ENCODE measurements around the gene PDE7B. TPM values are rescaled to one million over a fixed set of nuclear protein-coding genes. Genes with fewer than 3 reads are reported as not detected.

PDE7B gene
- total RNA-seq, 4 donors from 2014 or later: 2.9 to 23.6 (median 5.2) TPM

- Histone ChIP-seq H3K4me1 (no peaks in the 10 kb centered on the region), H3K36me3 (peaks cover 0 to 11% of the 10 kb centered on the region in 2 donors), H3K27ac (no peak overlapping the region), H3K9me3 (no peaks in the 10 kb centered on the region), H3K4me3 (no peak overlapping the region), H3K27me3 (no peaks in the 10 kb centered on the region)
- 91 to 94% methylated on average over 3 to 5 of the region's 5 CpGs for WGBS, 2 donors (ENCODE audit: low coverage in 1 of 2)
- TF ChIP-seq POLR2AphosphoS5 (IDR thresholded peaks at IDR 0.05): no peak
- TF ChIP-seq CTCF (IDR thresholded peaks at IDR 0.05): no peak
- no peak for ATAC-seq
Observed at GRCh38 chr6:136148523-136148922, 297.0 kb downstream of the PDE7B start.

- 90% methylated on average over 2 of the region's 2 CpGs for WGBS, 2 donors (ENCODE audit: low coverage in 1 of 2)
- Histone ChIP-seq H3K36me3 (peaks cover 0 to 17% of the 10 kb centered on the region in 2 donors), H3K27me3 (no peaks in the 10 kb centered on the region), H3K4me1 (no peaks in the 10 kb centered on the region), H3K4me3 (no peak overlapping the region), H3K27ac (no peak overlapping the region), H3K9me3 (no peaks in the 10 kb centered on the region)
- no peak for TF ChIP-seq POLR2AphosphoS5 (IDR thresholded peaks at IDR 0.05)
- TF ChIP-seq POLR2A (IDR thresholded peaks at IDR 0.05): no peak
- no peak for TF ChIP-seq CTCF (IDR thresholded peaks at IDR 0.05)
- no peak for TF ChIP-seq EP300 (IDR thresholded peaks at IDR 0.05)
- ATAC-seq: no peak
Observed at GRCh38 chr6:136149311-136149710, 297.8 kb downstream of the PDE7B start.

- H3K36me3 ChIP-seq: peaks cover 0 to 25% of the 10 kb centered on the region in 2 donors
- no peak overlapping the region for H3K4me3 ChIP-seq
- no peaks in the 10 kb centered on the region for H3K27me3 ChIP-seq
- no peak overlapping the region for H3K27ac ChIP-seq
- H3K9me3 ChIP-seq: no peaks in the 10 kb centered on the region
- WGBS, 2 donors (ENCODE audit: low coverage in 1 of 2): 93 to 95% methylated on average over 1 of the region's 1 CpG
- ATAC-seq: no peak
- H3K4me1 ChIP-seq: no peaks in the 10 kb centered on the region
- TF ChIP-seq EP300 (IDR thresholded peaks at IDR 0.05) (no peak), POLR2A (IDR thresholded peaks at IDR 0.05) (no peak), POLR2AphosphoS5 (IDR thresholded peaks at IDR 0.05) (no peak), CTCF (IDR thresholded peaks at IDR 0.05) (no peak)
Observed at GRCh38 chr6:136150961-136151360, 299.5 kb downstream of the PDE7B start.

- Histone ChIP-seq H3K27me3 (no peaks in the 10 kb centered on the region), H3K27ac (no peak overlapping the region), H3K4me3 (no peak overlapping the region), H3K36me3 (peaks cover 0 to 34% of the 10 kb centered on the region in 2 donors), H3K9me3 (no peaks in the 10 kb centered on the region), H3K4me1 (peaks cover 0 to 10% (median 0%) of the 10 kb centered on the region in 3 donors)
- TF ChIP-seq POLR2AphosphoS5 (IDR thresholded peaks at IDR 0.05): no peak
- no peak for TF ChIP-seq CTCF (IDR thresholded peaks at IDR 0.05)
- TF ChIP-seq EP300 (IDR thresholded peaks at IDR 0.05): no peak
- no peak for TF ChIP-seq POLR2A (IDR thresholded peaks at IDR 0.05)
- WGBS, 2 donors (ENCODE audit: low coverage in 1 of 2): 66 to 89% methylated on average over 3 to 7 of the region's 7 CpGs
- ATAC-seq: no peak
Observed at GRCh38 chr6:136153707-136154375, 302.3 kb downstream of the PDE7B start.

GRCh38 chr6:136155191-136155590 is 303.7 kb downstream of the PDE7B start:
- Histone ChIP-seq H3K27ac (no peak overlapping the region), H3K36me3 (peaks cover 0 to 29% of the 10 kb centered on the region in 2 donors), H3K27me3 (no peaks in the 10 kb centered on the region), H3K9me3 (no peaks in the 10 kb centered on the region), H3K4me1 (peaks cover 0 to 10% (median 0%) of the 10 kb centered on the region in 3 donors), H3K4me3 (no peak overlapping the region)
- ATAC-seq: no peak
- TF ChIP-seq POLR2A (IDR thresholded peaks at IDR 0.05) (no peak), POLR2AphosphoS5 (IDR thresholded peaks at IDR 0.05) (no peak), EP300 (IDR thresholded peaks at IDR 0.05) (no peak), CTCF (IDR thresholded peaks at IDR 0.05) (no peak)
